HepG2 (cell line): Measurements from ENCODE around the gene RASGRP1. TPM values are rescaled to one million over a fixed set of nuclear protein-coding genes. Genes with fewer than 3 reads are reported as not detected.

Experiments used
- CBX5 ChIP-seq: sonication (generic); formaldehyde crosslinking; IDR thresholded peaks from 2 replicates; pipeline ENCODE4 v1.4.0; 2020; ENCODE audit warnings: missing genetic modification reagents, borderline replicate concordance
- HOXD1 ChIP-seq: sonication (generic); formaldehyde crosslinking; IDR thresholded peaks from 2 replicates; pipeline ENCODE4 v1.5.0; 2020; ENCODE audit warnings: missing genetic modification reagents
- PHF5A ChIP-seq: IDR thresholded peaks from one replicate; pipeline ENCODE4 v1.6.1; 2018; ENCODE audit warnings: low read depth, missing genetic modification reagents; ENCODE audit not compliant: unreplicated experiment
- SIN3A ChIP-seq: IDR thresholded peaks from 2 replicates; pipeline ENCODE4 v1.6.1; 2011; ENCODE audit warnings: low read depth, mild to moderate bottlenecking, control low read depth, low read length, borderline replicate concordance
- polyA plus RNA-seq, 8 experiments: library from polyadenylated mRNA; depleted of rRNA in 3 of 8; stranded (reverse) in 7 of 8; unstranded in 1 of 8; fragments of >200 nt; fragmentation: Illumina TruSeq in 4 of 8; extraction: Trizol in 4 of 8; gene quantifications; 2 replicates each; pipeline versions ENCODE4 v1.2.1 to v1.2.3, GENCODE V29; 2011 to 2016; ENCODE audit warnings: low read depth in 4 of 8, missing spikeins in 1 of 8, mixed read lengths in 1 of 8; ENCODE audit not compliant: insufficient read depth in 1 of 8
- total RNA-seq, 5 experiments: library from RNA; depleted of rRNA; stranded (reverse); fragments of >200 nt; fragmentation: Illumina TruSeq; extraction: Trizol; gene quantifications; 2 replicates each; pipeline ENCODE4 v1.2.3, GENCODE V29; 2016; ENCODE audit warnings: low read depth in 1 of 5
- TF ChIP-seq, protein P1 (sequence below), 2 experiments: fragments of 450-650 bp in 1 of 2; sonication (generic) in 1 of 2; formaldehyde crosslinking in 1 of 2; IDR thresholded peaks; 2 replicates each; pipeline versions ENCODE4 v1.6.1 to v1.8.0; 2016 to 2022; ENCODE audit warnings: antibody characterized with exemption in 1 of 2, mild to moderate bottlenecking in 1 of 2, missing genetic modification reagents in 1 of 2
- TF ChIP-seq, protein P2 (sequence below): sonication (generic); formaldehyde crosslinking; IDR thresholded peaks from 2 replicates; pipeline ENCODE4 v1.5.0; 2020; ENCODE audit warnings: mild to moderate bottlenecking, missing genetic modification reagents, borderline replicate concordance
- TF ChIP-seq, protein P3 (sequence below): sonication (generic); formaldehyde crosslinking; IDR thresholded peaks from 2 replicates; pipeline ENCODE4 v1.4.0; 2020; ENCODE audit warnings: mild to moderate bottlenecking, missing genetic modification reagents
- TF ChIP-seq, protein P4 (sequence below): sonication (generic); formaldehyde crosslinking; conservative IDR thresholded peaks from 2 replicates; pipeline ENCODE4 v1.8.0; 2022; ENCODE audit warnings: low read depth, missing genetic modification reagents

RASGRP1 gene
- total and polyA plus RNA-seq, 2 of the 13 experiments (the other 11 are each of a cell fraction or from before 2014, with no cell fraction given): 0.07 TPM; not detected in 1

DNA sequence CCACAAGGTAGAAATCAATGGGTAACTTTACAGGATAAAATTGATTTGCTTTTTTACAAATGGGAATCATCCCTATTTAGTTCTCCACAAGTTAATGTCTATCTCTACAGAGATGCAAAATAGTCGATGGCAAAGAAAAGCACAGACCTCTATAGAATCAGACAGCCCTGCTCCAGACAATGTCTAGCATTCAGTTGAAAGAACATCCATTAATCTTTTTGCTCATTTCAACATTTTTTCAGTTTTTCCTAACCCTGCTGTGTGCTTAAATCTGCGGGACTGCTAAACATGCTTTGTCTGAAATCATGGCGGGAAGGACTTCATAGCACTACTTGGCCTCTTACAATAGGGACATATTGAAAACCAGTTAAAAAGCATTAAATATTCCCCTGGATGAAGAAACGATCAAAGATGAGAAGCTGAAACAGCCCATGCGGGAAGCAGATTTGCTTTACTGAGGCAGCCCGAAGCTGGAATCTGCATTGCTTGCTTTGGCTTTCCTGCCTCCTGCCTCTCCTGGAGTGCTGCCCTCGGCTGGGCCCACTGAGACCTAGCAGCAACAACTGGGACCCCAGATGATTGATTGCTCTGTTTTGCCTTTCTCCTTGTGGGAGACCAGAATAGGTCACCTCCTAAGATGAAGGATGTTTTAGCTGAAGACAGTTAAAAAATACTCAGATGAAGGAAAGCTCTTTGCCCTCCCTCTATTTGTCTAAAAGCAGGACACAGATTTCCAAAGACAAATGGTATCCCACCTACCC is 38.5 kb upstream of the RASGRP1 start (continued):
- TF ChIP-seq, protein P1, sequence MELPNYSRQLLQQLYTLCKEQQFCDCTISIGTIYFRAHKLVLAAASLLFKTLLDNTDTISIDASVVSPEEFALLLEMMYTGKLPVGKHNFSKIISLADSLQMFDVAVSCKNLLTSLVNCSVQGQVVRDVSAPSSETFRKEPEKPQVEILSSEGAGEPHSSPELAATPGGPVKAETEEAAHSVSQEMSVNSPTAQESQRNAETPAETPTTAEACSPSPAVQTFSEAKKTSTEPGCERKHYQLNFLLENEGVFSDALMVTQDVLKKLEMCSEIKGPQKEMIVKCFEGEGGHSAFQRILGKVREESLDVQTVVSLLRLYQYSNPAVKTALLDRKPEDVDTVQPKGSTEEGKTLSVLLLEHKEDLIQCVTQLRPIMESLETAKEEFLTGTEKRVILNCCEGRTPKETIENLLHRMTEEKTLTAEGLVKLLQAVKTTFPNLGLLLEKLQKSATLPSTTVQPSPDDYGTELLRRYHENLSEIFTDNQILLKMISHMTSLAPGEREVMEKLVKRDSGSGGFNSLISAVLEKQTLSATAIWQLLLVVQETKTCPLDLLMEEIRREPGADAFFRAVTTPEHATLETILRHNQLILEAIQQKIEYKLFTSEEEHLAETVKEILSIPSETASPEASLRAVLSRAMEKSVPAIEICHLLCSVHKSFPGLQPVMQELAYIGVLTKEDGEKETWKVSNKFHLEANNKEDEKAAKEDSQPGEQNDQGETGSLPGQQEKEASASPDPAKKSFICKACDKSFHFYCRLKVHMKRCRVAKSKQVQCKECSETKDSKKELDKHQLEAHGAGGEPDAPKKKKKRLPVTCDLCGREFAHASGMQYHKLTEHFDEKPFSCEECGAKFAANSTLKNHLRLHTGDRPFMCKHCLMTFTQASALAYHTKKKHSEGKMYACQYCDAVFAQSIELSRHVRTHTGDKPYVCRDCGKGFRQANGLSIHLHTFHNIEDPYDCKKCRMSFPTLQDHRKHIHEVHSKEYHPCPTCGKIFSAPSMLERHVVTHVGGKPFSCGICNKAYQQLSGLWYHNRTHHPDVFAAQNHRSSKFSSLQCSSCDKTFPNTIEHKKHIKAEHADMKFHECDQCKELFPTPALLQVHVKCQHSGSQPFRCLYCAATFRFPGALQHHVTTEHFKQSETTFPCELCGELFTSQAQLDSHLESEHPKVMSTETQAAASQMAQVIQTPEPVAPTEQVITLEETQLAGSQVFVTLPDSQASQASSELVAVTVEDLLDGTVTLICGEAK (IDR thresholded peaks at IDR 0.05): no peak
- TF ChIP-seq, protein P1 (CRISPR knock-in tag; IDR thresholded peaks at IDR 0.05): no peak
- TF ChIP-seq, protein P2, sequence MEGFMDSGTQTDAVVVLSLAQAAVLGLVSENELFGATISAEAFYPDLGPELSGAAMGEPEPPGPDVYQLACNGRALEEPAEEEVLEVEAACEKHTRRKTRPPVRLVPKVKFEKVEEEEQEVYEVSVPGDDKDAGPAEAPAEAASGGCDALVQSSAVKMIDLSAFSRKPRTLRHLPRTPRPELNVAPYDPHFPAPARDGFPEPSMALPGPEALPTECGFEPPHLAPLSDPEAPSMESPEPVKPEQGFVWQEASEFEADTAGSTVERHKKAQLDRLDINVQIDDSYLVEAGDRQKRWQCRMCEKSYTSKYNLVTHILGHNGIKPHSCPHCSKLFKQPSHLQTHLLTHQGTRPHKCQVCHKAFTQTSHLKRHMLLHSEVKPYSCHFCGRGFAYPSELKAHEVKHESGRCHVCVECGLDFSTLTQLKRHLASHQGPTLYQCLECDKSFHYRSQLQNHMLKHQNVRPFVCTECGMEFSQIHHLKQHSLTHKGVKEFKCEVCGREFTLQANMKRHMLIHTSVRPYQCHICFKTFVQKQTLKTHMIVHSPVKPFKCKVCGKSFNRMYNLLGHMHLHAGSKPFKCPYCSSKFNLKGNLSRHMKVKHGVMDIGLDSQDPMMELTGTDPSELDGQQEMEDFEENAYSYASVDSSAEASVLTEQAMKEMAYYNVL (CRISPR knock-in tag): no peak
- TF ChIP-seq PHF5A (no peak), HOXD1 (CRISPR knock-in tag) (no peak), SIN3A (no peak), CBX5 (CRISPR knock-in tag) (no peak)
- TF ChIP-seq, protein P3, sequence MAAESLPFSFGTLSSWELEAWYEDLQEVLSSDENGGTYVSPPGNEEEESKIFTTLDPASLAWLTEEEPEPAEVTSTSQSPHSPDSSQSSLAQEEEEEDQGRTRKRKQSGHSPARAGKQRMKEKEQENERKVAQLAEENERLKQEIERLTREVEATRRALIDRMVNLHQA (CRISPR knock-in tag): no peak
- TF ChIP-seq, protein P4, sequence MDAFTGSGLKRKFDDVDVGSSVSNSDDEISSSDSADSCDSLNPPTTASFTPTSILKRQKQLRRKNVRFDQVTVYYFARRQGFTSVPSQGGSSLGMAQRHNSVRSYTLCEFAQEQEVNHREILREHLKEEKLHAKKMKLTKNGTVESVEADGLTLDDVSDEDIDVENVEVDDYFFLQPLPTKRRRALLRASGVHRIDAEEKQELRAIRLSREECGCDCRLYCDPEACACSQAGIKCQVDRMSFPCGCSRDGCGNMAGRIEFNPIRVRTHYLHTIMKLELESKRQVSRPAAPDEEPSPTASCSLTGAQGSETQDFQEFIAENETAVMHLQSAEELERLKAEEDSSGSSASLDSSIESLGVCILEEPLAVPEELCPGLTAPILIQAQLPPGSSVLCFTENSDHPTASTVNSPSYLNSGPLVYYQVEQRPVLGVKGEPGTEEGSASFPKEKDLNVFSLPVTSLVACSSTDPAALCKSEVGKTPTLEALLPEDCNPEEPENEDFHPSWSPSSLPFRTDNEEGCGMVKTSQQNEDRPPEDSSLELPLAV (CRISPR knock-in tag): no peak
